Measurements from ENCODE around the gene DEFB132.
"Not testable (repeated sequence)": the region's sequence is repeated elsewhere in the genome, so short reads cannot be mapped to it uniquely, and the experiment has no call there.

DEFB132 gene

DNA sequence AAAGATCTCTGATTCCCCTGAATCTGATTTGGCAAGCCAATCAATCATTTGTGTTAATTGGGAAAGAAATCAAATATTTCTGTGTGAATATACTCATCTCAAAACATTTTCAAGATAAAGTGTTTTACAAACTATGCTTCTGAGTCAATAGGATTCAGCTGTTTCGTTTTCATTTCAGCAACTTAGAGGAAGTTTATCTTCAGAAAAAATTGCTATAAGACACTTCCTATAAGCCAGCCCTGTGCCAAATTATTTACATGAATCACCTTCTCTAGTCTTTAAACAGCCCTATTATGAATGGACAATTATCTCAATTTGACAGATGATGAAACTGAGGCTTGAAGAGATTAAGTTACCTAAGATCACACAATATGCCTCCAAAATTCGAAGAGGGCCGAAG, 19.6 kb upstream of the DEFB132 start:
- TF ChIP-seq, protein P1, sequence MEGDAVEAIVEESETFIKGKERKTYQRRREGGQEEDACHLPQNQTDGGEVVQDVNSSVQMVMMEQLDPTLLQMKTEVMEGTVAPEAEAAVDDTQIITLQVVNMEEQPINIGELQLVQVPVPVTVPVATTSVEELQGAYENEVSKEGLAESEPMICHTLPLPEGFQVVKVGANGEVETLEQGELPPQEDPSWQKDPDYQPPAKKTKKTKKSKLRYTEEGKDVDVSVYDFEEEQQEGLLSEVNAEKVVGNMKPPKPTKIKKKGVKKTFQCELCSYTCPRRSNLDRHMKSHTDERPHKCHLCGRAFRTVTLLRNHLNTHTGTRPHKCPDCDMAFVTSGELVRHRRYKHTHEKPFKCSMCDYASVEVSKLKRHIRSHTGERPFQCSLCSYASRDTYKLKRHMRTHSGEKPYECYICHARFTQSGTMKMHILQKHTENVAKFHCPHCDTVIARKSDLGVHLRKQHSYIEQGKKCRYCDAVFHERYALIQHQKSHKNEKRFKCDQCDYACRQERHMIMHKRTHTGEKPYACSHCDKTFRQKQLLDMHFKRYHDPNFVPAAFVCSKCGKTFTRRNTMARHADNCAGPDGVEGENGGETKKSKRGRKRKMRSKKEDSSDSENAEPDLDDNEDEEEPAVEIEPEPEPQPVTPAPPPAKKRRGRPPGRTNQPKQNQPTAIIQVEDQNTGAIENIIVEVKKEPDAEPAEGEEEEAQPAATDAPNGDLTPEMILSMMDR (conservative IDR thresholded peaks at IDR 0.05; ENCODE audit: control insufficient read depth, insufficient read depth, low read depth, low read length), result no peak
- no peak overlapping the region for H3K4me3 ChIP-seq (ENCODE audit: control insufficient read depth, low read depth, low read length)

GRCh38 chr20:242905-243304, 14.6 kb upstream of the DEFB132 start:
- TF ChIP-seq, protein P1 (conservative IDR thresholded peaks at IDR 0.05; ENCODE audit: control insufficient read depth, insufficient read depth, low read depth, low read length), result no peak
- no peak overlapping the region for H3K4me3 ChIP-seq (ENCODE audit: control insufficient read depth, low read depth, low read length)
- no peak for DNase-seq (ENCODE audit: low read depth)

More for the DNA sequence above, 19.6 kb upstream of the DEFB132 start:
- no peak for DNase-seq (ENCODE audit: low read depth)

- no peak for DNase-seq (ENCODE audit: low read depth)
- TF ChIP-seq, protein P1 (conservative IDR thresholded peaks at IDR 0.05; ENCODE audit: control insufficient read depth, insufficient read depth, low read depth, low read length), result no peak
- H3K4me3 ChIP-seq (ENCODE audit: control insufficient read depth, low read depth, low read length), result no peak overlapping the region
Measured at GRCh38 chr20:251354-251753, 6.2 kb upstream of the DEFB132 start.

- H3K4me3 ChIP-seq (ENCODE audit: control insufficient read depth, low read depth, low read length), result no peak overlapping the region
- TF ChIP-seq, protein P1 (conservative IDR thresholded peaks at IDR 0.05; ENCODE audit: control insufficient read depth, insufficient read depth, low read depth, low read length), result no peak
- no peak for DNase-seq (ENCODE audit: low read depth)
Measured at GRCh38 chr20:252801-253200, 4.7 kb upstream of the DEFB132 start.

DNA sequence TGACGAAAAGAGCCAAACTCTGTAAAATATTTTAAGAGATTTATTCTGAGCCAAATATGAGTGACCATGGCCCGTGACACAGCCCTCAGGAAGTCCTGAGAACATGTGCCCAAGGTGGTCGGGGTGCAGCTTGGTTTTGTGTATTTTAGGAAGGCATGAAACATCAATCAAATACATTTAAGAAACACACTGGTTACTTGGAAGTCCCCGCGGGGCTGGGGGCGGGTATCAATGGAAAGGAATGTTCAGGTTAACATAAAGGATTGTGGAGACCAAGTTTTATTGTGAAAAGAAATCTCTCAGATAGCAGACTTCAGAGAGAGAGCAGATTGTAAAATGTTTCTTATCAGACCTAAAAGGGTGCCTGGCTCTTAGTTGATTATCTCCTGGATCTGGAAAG, 4.1 kb upstream of the DEFB132 start:
- not testable (repeated sequence) for DNase-seq (ENCODE audit: low read depth); H3K4me3 ChIP-seq (ENCODE audit: control insufficient read depth, low read depth, low read length)

- H3K4me3 ChIP-seq (ENCODE audit: control insufficient read depth, low read depth, low read length), result no peak overlapping the region
Measured at GRCh38 chr20:258269-258858, 840 bp downstream of the DEFB132 start.

DNA sequence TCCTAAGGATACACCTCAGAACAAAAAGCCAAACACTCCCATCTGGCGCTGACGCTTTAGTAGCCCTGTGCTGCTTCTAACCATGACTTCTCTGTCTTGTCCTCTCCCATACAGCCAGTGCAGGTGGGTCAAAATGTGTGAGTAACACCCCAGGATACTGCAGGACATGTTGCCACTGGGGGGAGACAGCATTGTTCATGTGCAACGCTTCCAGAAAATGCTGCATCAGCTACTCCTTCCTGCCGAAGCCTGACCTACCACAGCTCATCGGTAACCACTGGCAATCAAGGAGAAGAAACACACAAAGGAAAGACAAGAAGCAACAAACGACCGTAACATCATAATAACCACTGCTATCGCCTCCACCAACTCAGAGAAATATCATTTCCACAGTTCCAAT, 1.4 kb downstream of the DEFB132 start:
- H3K4me3 ChIP-seq (ENCODE audit: control insufficient read depth, low read depth, low read length), result no peak overlapping the region
- DNase-seq (ENCODE audit: low read depth), result peak; percentile 34
- TF ChIP-seq, protein P1 (conservative IDR thresholded peaks at IDR 0.05; ENCODE audit: control insufficient read depth, insufficient read depth, low read depth, low read length), result peak; percentile 37

More at GRCh38 chr20:258269-258858, 840 bp downstream of the DEFB132 start:
- no peak for DNase-seq (ENCODE audit: low read depth)
- TF ChIP-seq, protein P1 (conservative IDR thresholded peaks at IDR 0.05; ENCODE audit: control insufficient read depth, insufficient read depth, low read depth, low read length), result no peak

All from fibroblast of mammary gland (primary cell).